ENCODE measurements around the gene ERCC2. TPM values are rescaled to one million over a fixed set of nuclear protein-coding genes. Genes with fewer than 3 reads are reported as not detected.
A peak's percentile ranks its signal among the peaks of the same experiment; 100 is the strongest.

The ERCC2 gene
- total RNA-seq, 1 donor from 2014 or later, result 3.9 TPM

GRCh38 chr19:45355402-45355801 lies 15.0 kb downstream of the ERCC2 start:
- Histone ChIP-seq H3K36me3 (ENCODE audit: control insufficient read depth, insufficient read depth, low read length) (peaks cover 16% of the 10 kb centered on the region), H3K4me3 (ENCODE audit: low read depth, low read length) (no peak overlapping the region), H3K27me3 (ENCODE audit: control insufficient read depth, insufficient read depth, low read length) (no peaks in the 10 kb centered on the region)
- TF ChIP-seq CTCF (IDR thresholded peaks at IDR 0.05; ENCODE audit: insufficient read depth, low read length, severe bottlenecking), result no peak
- no peak for DNase-seq (ENCODE audit: low read depth)
- FAIRE-seq, result peak; percentile 28

GRCh38 chr19:45354241-45354842 lies 16.0 kb downstream of the ERCC2 start:
- no peaks in the 10 kb centered on the region for H3K27me3 ChIP-seq (ENCODE audit: control insufficient read depth, insufficient read depth, low read length)
- FAIRE-seq, result no peak
- H3K36me3 ChIP-seq (ENCODE audit: control insufficient read depth, insufficient read depth, low read length), result peaks cover 16% of the 10 kb centered on the region
- no peak for DNase-seq (ENCODE audit: low read depth)
- TF ChIP-seq CTCF (IDR thresholded peaks at IDR 0.05; ENCODE audit: insufficient read depth, low read length, severe bottlenecking), result no peak
- no peak overlapping the region for H3K4me3 ChIP-seq (ENCODE audit: low read depth, low read length)

- DNase-seq (ENCODE audit: low read depth) (no peak), FAIRE-seq (no peak)
- Histone ChIP-seq H3K36me3 (ENCODE audit: control insufficient read depth, insufficient read depth, low read length) (peaks cover 22% of the 10 kb centered on the region), H3K4me3 (ENCODE audit: low read depth, low read length) (no peak overlapping the region), H3K27me3 (ENCODE audit: control insufficient read depth, insufficient read depth, low read length) (no peaks in the 10 kb centered on the region)
- TF ChIP-seq CTCF (IDR thresholded peaks at IDR 0.05; ENCODE audit: insufficient read depth, low read length, severe bottlenecking), result no peak
Observed at GRCh38 chr19:45352914-45353796, 17.2 kb downstream of the ERCC2 start.

GRCh38 chr19:45352471-45352870 lies 17.9 kb downstream of the ERCC2 start:
- no peak for DNase-seq (ENCODE audit: low read depth)
- no peak for TF ChIP-seq CTCF (IDR thresholded peaks at IDR 0.05; ENCODE audit: insufficient read depth, low read length, severe bottlenecking)

GRCh38 chr19:45352062-45352461 lies 18.3 kb downstream of the ERCC2 start:
- no peak for DNase-seq (ENCODE audit: low read depth)
- Histone ChIP-seq H3K27me3 (ENCODE audit: control insufficient read depth, insufficient read depth, low read length) (no peaks in the 10 kb centered on the region), H3K36me3 (ENCODE audit: control insufficient read depth, insufficient read depth, low read length) (peaks cover 25% of the 10 kb centered on the region), H3K4me3 (ENCODE audit: low read depth, low read length) (no peak overlapping the region)
- FAIRE-seq, result no peak
- no peak for TF ChIP-seq CTCF (IDR thresholded peaks at IDR 0.05; ENCODE audit: insufficient read depth, low read length, severe bottlenecking)

More at GRCh38 chr19:45352471-45352870, 17.9 kb downstream of the ERCC2 start:
- Histone ChIP-seq H3K27me3 (ENCODE audit: control insufficient read depth, insufficient read depth, low read length) (no peaks in the 10 kb centered on the region), H3K4me3 (ENCODE audit: low read depth, low read length) (no peak overlapping the region), H3K36me3 (ENCODE audit: control insufficient read depth, insufficient read depth, low read length) (peaks cover 25% of the 10 kb centered on the region)
- FAIRE-seq, result no peak
